ENCODE data around the gene FPR2.

Gene FPR2

GRCh38 chr19:51808333-51808986 is 47.5 kb downstream of the FPR2 start:
- peak overlapping the region; percentile 11 for H3K9ac ChIP-seq (ENCODE audit: low read length)
- no peaks in the 10 kb centered on the region for H3K27me3 ChIP-seq (replicated peaks; ENCODE audit: control insufficient read depth, insufficient read depth, low read length)
- peak; percentile 53 for DNase-seq (ENCODE audit: low read depth)
- no peaks in the 10 kb centered on the region for H3K9me3 ChIP-seq (ENCODE audit: control insufficient read depth, low read length)
- H3K4me3 ChIP-seq (ENCODE audit: low read length), result no peak overlapping the region
- H3K4me1 ChIP-seq (ENCODE audit: control insufficient read depth, insufficient read depth, low read length), result peaks cover 22% of the 10 kb centered on the region
- H3K36me3 ChIP-seq (ENCODE audit: control insufficient read depth, insufficient read depth, low read length, severe bottlenecking), result no peaks in the 10 kb centered on the region

- H3K9ac ChIP-seq (ENCODE audit: low read length), result peak overlapping the region; percentile 25
- no peak overlapping the region for H3K4me3 ChIP-seq (ENCODE audit: low read length)
- H3K36me3 ChIP-seq (ENCODE audit: control insufficient read depth, insufficient read depth, low read length, severe bottlenecking), result no peaks in the 10 kb centered on the region
- no peaks in the 10 kb centered on the region for H3K27me3 ChIP-seq (replicated peaks; ENCODE audit: control insufficient read depth, insufficient read depth, low read length)
- H3K9me3 ChIP-seq (ENCODE audit: control insufficient read depth, low read length), result no peaks in the 10 kb centered on the region
- H3K4me1 ChIP-seq (ENCODE audit: control insufficient read depth, insufficient read depth, low read length), result peaks cover 22% of the 10 kb centered on the region
- peak; percentile 50 for DNase-seq (ENCODE audit: low read depth)
Observed at GRCh38 chr19:51809787-51810186, 48.8 kb downstream of the FPR2 start.

GRCh38 chr19:51810223-51810622 is 49.2 kb downstream of the FPR2 start:
- Histone ChIP-seq H3K9me3 (ENCODE audit: control insufficient read depth, low read length) (no peaks in the 10 kb centered on the region), H3K27me3 (replicated peaks; ENCODE audit: control insufficient read depth, insufficient read depth, low read length) (no peaks in the 10 kb centered on the region), H3K4me1 (ENCODE audit: control insufficient read depth, insufficient read depth, low read length) (peaks cover 22% of the 10 kb centered on the region), H3K4me3 (ENCODE audit: low read length) (peak overlapping the region; percentile 37), H3K9ac (ENCODE audit: low read length) (no peak overlapping the region), H3K36me3 (ENCODE audit: control insufficient read depth, insufficient read depth, low read length, severe bottlenecking) (no peaks in the 10 kb centered on the region)
- peak; percentile 13 for DNase-seq (ENCODE audit: low read depth)

GRCh38 chr19:51811344-51811743 is 50.4 kb downstream of the FPR2 start:
- no peak overlapping the region for H3K4me3 ChIP-seq (ENCODE audit: low read length)
- H3K9ac ChIP-seq (ENCODE audit: low read length), result no peak overlapping the region
- DNase-seq (ENCODE audit: low read depth), result no peak
- H3K9me3 ChIP-seq (ENCODE audit: control insufficient read depth, low read length), result no peaks in the 10 kb centered on the region
- H3K4me1 ChIP-seq (ENCODE audit: control insufficient read depth, insufficient read depth, low read length), result peaks cover 22% of the 10 kb centered on the region
- H3K27me3 ChIP-seq (replicated peaks; ENCODE audit: control insufficient read depth, insufficient read depth, low read length), result no peaks in the 10 kb centered on the region
- no peaks in the 10 kb centered on the region for H3K36me3 ChIP-seq (ENCODE audit: control insufficient read depth, insufficient read depth, low read length, severe bottlenecking)

- peaks cover 4% of the 10 kb centered on the region for H3K4me1 ChIP-seq (ENCODE audit: control insufficient read depth, insufficient read depth, low read length)
- H3K27me3 ChIP-seq (replicated peaks; ENCODE audit: control insufficient read depth, insufficient read depth, low read length), result no peaks in the 10 kb centered on the region
- no peak overlapping the region for H3K4me3 ChIP-seq (ENCODE audit: low read length)
- no peak for DNase-seq (ENCODE audit: low read depth)
- no peak overlapping the region for H3K9ac ChIP-seq (ENCODE audit: low read length)
- H3K36me3 ChIP-seq (ENCODE audit: control insufficient read depth, insufficient read depth, low read length, severe bottlenecking), result no peaks in the 10 kb centered on the region
- no peaks in the 10 kb centered on the region for H3K9me3 ChIP-seq (ENCODE audit: control insufficient read depth, low read length)
Observed at GRCh38 chr19:51815043-51815442, 54.1 kb downstream of the FPR2 start.

GRCh38 chr19:51816711-51817110 is 55.7 kb downstream of the FPR2 start:
- Histone ChIP-seq H3K9me3 (ENCODE audit: control insufficient read depth, low read length) (no peaks in the 10 kb centered on the region), H3K9ac (ENCODE audit: low read length) (no peak overlapping the region), H3K36me3 (ENCODE audit: control insufficient read depth, insufficient read depth, low read length, severe bottlenecking) (no peaks in the 10 kb centered on the region), H3K4me3 (ENCODE audit: low read length) (no peak overlapping the region), H3K4me1 (ENCODE audit: control insufficient read depth, insufficient read depth, low read length) (peaks cover 5% of the 10 kb centered on the region), H3K27me3 (replicated peaks; ENCODE audit: control insufficient read depth, insufficient read depth, low read length) (no peaks in the 10 kb centered on the region)
- no peak for DNase-seq (ENCODE audit: low read depth)

GRCh38 chr19:51820011-51820410 is 59.0 kb downstream of the FPR2 start:
- no peak overlapping the region for H3K4me3 ChIP-seq (ENCODE audit: low read length)
- H3K4me1 ChIP-seq (ENCODE audit: control insufficient read depth, insufficient read depth, low read length), result peaks cover 13% of the 10 kb centered on the region
- no peak overlapping the region for H3K9ac ChIP-seq (ENCODE audit: low read length)
- H3K9me3 ChIP-seq (ENCODE audit: control insufficient read depth, low read length), result no peaks in the 10 kb centered on the region
- H3K36me3 ChIP-seq (ENCODE audit: control insufficient read depth, insufficient read depth, low read length, severe bottlenecking), result no peaks in the 10 kb centered on the region
- DNase-seq (ENCODE audit: low read depth), result no peak
- no peaks in the 10 kb centered on the region for H3K27me3 ChIP-seq (replicated peaks; ENCODE audit: control insufficient read depth, insufficient read depth, low read length)
